ENCODE measurements around the gene MPC1L.
"Not testable (repeated sequence)": the region's sequence is repeated elsewhere in the genome, so short reads cannot be mapped to it uniquely, and the experiment has no call there.

Gene MPC1L

DNA sequence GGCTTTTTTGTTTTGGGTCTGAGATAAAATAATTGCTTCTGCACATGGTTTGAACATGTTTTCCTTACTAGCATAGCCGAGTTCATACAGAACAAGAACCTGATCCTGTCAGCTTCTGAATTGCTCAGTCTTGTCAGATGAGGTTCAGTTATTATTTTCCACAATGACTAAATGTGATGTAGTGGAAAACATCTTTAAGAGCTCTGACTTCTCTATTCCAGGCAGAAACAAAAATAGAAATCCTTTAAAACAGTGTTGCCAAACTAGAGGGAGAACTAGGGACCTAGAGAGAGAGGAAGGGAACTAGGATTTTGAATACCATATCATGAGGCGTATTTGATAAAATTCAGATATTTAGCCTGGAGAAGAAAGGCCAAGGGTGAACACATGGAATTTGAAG is 40.4 kb upstream of the MPC1L start:
- Histone ChIP-seq H3K4me3 (ENCODE audit: low read depth, low read length, poor library complexity, severe bottlenecking) (no peak overlapping the region), H3K9me3 (ENCODE audit: low read length) (no peaks in the 10 kb centered on the region), H3K4me2 (ENCODE audit: low read length) (no peak overlapping the region), H3K4me1 (ENCODE audit: insufficient read depth, low read length, severe bottlenecking) (peaks cover 18% of the 10 kb centered on the region), H3K36me3 (ENCODE audit: insufficient read depth, low read length) (no peaks in the 10 kb centered on the region), H3K79me2 (ENCODE audit: insufficient read depth, low read length) (peaks cover 14% of the 10 kb centered on the region; the same call in 1 of the 2 replicates), H3K27ac (ENCODE audit: low read depth, low read length, poor library complexity, severe bottlenecking) (no peak overlapping the region), H3K9me2 (ENCODE audit: low read depth, low read length) (no peaks in the 10 kb centered on the region), H2AFZ (ENCODE audit: low read length) (no peak overlapping the region), H4K20me1 (ENCODE audit: insufficient read depth, low read length) (no peaks in the 10 kb centered on the region), H3K9ac (ENCODE audit: low read length) (no peak overlapping the region), H3F3A (ENCODE audit: insufficient read depth, low read length) (no peaks in the 10 kb centered on the region), H3K27me3 (ENCODE audit: insufficient read depth, low read length) (no peaks in the 10 kb centered on the region)
- no peak for TF ChIP-seq EZH2 (IDR thresholded peaks at IDR 0.05; ENCODE audit: borderline replicate concordance, low read length)
- TF ChIP-seq, protein P1, sequence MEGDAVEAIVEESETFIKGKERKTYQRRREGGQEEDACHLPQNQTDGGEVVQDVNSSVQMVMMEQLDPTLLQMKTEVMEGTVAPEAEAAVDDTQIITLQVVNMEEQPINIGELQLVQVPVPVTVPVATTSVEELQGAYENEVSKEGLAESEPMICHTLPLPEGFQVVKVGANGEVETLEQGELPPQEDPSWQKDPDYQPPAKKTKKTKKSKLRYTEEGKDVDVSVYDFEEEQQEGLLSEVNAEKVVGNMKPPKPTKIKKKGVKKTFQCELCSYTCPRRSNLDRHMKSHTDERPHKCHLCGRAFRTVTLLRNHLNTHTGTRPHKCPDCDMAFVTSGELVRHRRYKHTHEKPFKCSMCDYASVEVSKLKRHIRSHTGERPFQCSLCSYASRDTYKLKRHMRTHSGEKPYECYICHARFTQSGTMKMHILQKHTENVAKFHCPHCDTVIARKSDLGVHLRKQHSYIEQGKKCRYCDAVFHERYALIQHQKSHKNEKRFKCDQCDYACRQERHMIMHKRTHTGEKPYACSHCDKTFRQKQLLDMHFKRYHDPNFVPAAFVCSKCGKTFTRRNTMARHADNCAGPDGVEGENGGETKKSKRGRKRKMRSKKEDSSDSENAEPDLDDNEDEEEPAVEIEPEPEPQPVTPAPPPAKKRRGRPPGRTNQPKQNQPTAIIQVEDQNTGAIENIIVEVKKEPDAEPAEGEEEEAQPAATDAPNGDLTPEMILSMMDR (IDR thresholded peaks at IDR 0.05; ENCODE audit: low read length), result no peak

DNA sequence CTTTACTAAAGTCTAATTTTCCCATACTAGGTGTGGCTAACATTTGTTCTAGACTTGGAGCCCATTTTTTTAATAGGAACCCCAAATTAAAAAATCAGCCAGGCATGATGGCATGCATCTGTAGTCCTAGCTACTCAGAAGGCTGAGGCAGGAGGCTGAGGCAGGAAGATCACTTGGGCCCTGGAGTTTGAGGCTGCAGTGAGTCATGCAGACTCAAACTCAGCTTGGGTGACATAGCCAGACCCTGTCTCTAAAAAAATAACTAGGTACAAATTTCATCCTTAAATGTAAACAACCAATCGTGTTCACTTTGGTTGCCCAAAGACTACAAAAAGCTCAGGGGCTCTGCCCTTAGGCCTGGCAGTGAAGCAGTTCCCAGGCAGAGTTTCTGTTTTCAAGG is 35.6 kb upstream of the MPC1L start:
- H3K9me3 ChIP-seq (ENCODE audit: low read length); H3K27ac ChIP-seq (ENCODE audit: low read depth, low read length, poor library complexity, severe bottlenecking); H3K9me2 ChIP-seq (ENCODE audit: low read depth, low read length); H3K4me2 ChIP-seq (ENCODE audit: low read length); H3K4me3 ChIP-seq (ENCODE audit: low read depth, low read length, poor library complexity, severe bottlenecking); H3K27me3 ChIP-seq (ENCODE audit: insufficient read depth, low read length); H3K4me1 ChIP-seq (ENCODE audit: insufficient read depth, low read length, severe bottlenecking); H3F3A ChIP-seq (ENCODE audit: insufficient read depth, low read length); H2AFZ ChIP-seq (ENCODE audit: low read length); H3K79me2 ChIP-seq (ENCODE audit: insufficient read depth, low read length); H4K20me1 ChIP-seq (ENCODE audit: insufficient read depth, low read length); H3K9ac ChIP-seq (ENCODE audit: low read length): not testable (repeated sequence)
- H3K36me3 ChIP-seq (ENCODE audit: insufficient read depth, low read length), result peaks cover 14% of the 10 kb centered on the region

DNA sequence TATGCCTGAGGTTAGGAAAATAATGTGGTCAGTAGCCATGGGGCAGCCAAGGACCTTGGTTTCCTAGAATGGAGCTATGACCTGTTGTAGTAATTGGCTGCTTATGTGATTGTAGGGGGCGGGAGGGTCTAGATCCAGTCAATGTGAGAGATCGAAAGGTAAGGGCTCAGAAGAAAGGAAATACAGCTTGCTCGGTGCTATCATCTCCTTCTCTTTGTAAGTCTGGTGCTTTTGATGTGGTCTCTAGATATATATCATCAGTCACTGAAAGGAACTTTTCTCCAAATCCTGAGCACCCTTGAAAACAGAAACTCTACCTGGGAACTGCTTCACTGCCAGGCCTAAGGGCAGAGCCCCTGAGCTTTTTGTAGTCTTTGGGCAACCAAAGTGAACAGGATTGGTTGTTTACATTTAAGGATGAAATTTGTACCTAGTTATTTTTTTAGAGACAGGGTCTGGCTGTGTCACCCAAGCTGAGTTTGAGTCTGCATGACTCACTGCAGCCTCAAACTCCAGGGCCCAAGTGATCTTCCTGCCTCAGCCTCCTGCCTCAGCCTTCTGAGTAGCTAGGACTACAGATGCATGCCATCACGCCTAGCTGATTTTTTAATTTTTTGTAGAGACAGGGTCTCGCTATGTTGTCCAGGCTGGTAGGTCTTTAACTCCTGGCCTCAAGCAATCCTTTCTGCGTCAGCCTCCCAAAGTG is 33.5 kb upstream of the MPC1L start:
- not testable (repeated sequence) for H3F3A ChIP-seq (ENCODE audit: insufficient read depth, low read length); H3K27ac ChIP-seq (ENCODE audit: low read depth, low read length, poor library complexity, severe bottlenecking); H3K27me3 ChIP-seq (ENCODE audit: insufficient read depth, low read length); H3K4me1 ChIP-seq (ENCODE audit: insufficient read depth, low read length, severe bottlenecking); H3K9me3 ChIP-seq (ENCODE audit: low read length); H3K79me2 ChIP-seq (ENCODE audit: insufficient read depth, low read length); H3K9me2 ChIP-seq (ENCODE audit: low read depth, low read length); H4K20me1 ChIP-seq (ENCODE audit: insufficient read depth, low read length); H2AFZ ChIP-seq (ENCODE audit: low read length); H3K4me2 ChIP-seq (ENCODE audit: low read length); H3K9ac ChIP-seq (ENCODE audit: low read length); H3K4me3 ChIP-seq (ENCODE audit: low read depth, low read length, poor library complexity, severe bottlenecking)
- H3K36me3 ChIP-seq (ENCODE audit: insufficient read depth, low read length), result peaks cover 31% of the 10 kb centered on the region

DNA sequence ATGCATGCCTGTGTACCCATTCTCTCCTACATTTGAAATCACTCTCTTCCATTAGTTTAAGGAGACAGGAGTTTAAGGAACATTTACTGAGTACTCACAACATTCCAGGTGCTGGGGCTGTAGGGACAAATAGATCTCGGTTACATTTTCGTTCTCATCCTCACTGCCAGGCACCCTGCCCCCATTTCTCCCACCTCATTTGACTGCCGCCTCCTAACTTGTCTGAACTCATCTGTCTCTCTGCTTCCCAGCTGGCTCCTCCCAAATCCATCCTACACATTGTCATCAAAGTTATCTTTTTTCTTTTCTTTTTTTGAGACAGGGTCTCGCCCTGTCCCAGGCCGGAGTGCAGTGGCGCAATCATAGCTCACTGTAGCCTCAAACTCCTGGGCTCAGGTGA is 19.8 kb upstream of the MPC1L start:
- TF ChIP-seq, protein P1 (IDR thresholded peaks at IDR 0.05; ENCODE audit: low read length), result no peak
- TF ChIP-seq EZH2 (IDR thresholded peaks at IDR 0.05; ENCODE audit: borderline replicate concordance, low read length), result no peak
- no peak overlapping the region for H3K4me2 ChIP-seq (ENCODE audit: low read length)
- no peaks in the 10 kb centered on the region for H3K9me3 ChIP-seq (ENCODE audit: low read length)
- no peak overlapping the region for H2AFZ ChIP-seq (ENCODE audit: low read length)
- H3K9me2 ChIP-seq (ENCODE audit: low read depth, low read length), result no peaks in the 10 kb centered on the region
- H3K27ac ChIP-seq (ENCODE audit: low read depth, low read length, poor library complexity, severe bottlenecking), result no peak overlapping the region
- no peaks in the 10 kb centered on the region for H3F3A ChIP-seq (ENCODE audit: insufficient read depth, low read length)
- H3K79me2 ChIP-seq (ENCODE audit: insufficient read depth, low read length), result no peaks in the 10 kb centered on the region
- H3K27me3 ChIP-seq (ENCODE audit: insufficient read depth, low read length), result no peaks in the 10 kb centered on the region
- H4K20me1 ChIP-seq (ENCODE audit: insufficient read depth, low read length), result no peaks in the 10 kb centered on the region
- peaks cover 28% of the 10 kb centered on the region for H3K36me3 ChIP-seq (ENCODE audit: insufficient read depth, low read length)
- H3K9ac ChIP-seq (ENCODE audit: low read length), result no peak overlapping the region
- H3K4me1 ChIP-seq (ENCODE audit: insufficient read depth, low read length, severe bottlenecking), result no peaks in the 10 kb centered on the region
- H3K4me3 ChIP-seq (ENCODE audit: low read depth, low read length, poor library complexity, severe bottlenecking), result no peak overlapping the region
